HepG2 (cell line): ENCODE measurements around the gene ZXDC. TPM values are rescaled to one million over a fixed set of nuclear protein-coding genes. Genes with fewer than 3 reads are reported as not detected.

Experiments used
- ATAC-seq: fragments of 200-7000 bp; cut with Tn5 transposase; 3 replicates; pipeline ENCODE4 v1.9.1; 2020; ENCODE audit warnings: mild to moderate bottlenecking, moderate library complexity
- BruUV-seq: library from RNA; stranded (reverse); fragments of 400-500 nt; replicated peaks from 2 replicates; lab custom pipeline; 2021; lab: Mats Ljungman, UMichigan
- CTCF ChIA-PET: fragments of 300-600 bp; formaldehyde crosslinking; extraction: SDS; loops from one replicate; lab custom pipeline; 2021; ENCODE audit warnings: low total read pairs, inconsistent platforms, low intra/inter-chr PET ratio; lab: Yijun Ruan, JAX
- POLR2A ChIA-PET: fragments of 350-600 bp; sonication (Branson Sonifier 250); formaldehyde crosslinking; loops from one replicate; lab custom pipeline; 2020; ENCODE audit warnings: antibody characterized with exemption, inconsistent platforms; lab: Yijun Ruan, JAX
- DNase-seq: peaks from one replicate; pipeline ENCODE4 v3.0.0-alpha.2; 2015; ENCODE audit warnings: low spot score
- FAIRE-seq: peaks from 3 replicates; lab custom pipeline; 2011; peaks lifted over from hg19 to GRCh38; lab: Jason Lieb, UNC
- H2AFZ ChIP-seq: one replicate; pipeline ENCODE4 v1.6.1; 2011; ENCODE audit warnings: low read length, inconsistent platforms
- H3K27ac ChIP-seq: fragments of 300-600 bp; 3 replicates; pipeline ENCODE4 v1.8.0; 2011; ENCODE audit warnings: mixed run types, mild to moderate bottlenecking, mixed read lengths, low read length, inconsistent platforms; ENCODE audit not compliant: insufficient read depth; ENCODE audit errors: extremely low read length
- H3K27me3 ChIP-seq, 2 experiments: fragments of 200-600 bp in 1 of 2; 2 replicates in 1 of 2; 3 replicates in 1 of 2; pipeline versions ENCODE4 v1.6.0 to v1.8.0; 2011; ENCODE audit warnings: low read length in 2 of 2, mild to moderate bottlenecking in 2 of 2, moderate library complexity in 2 of 2, inconsistent platforms in 1 of 2; ENCODE audit not compliant: insufficient read depth in 2 of 2, control insufficient read depth in 1 of 2
- H3K36me3 ChIP-seq, 2 experiments: fragments of 200-600 bp in 1 of 2; replicated peaks in 1 of 2; 2 replicates in 1 of 2; 3 replicates in 1 of 2; pipeline versions ENCODE4 v1.5.1 to v1.8.0; 2011; ENCODE audit warnings: low read length in 2 of 2, inconsistent platforms in 1 of 2; ENCODE audit not compliant: insufficient read depth in 2 of 2, control insufficient read depth in 1 of 2
- H3K4me1 ChIP-seq: 2 replicates; pipeline ENCODE4 v1.5.1; 2012; ENCODE audit warnings: low read length, inconsistent platforms; ENCODE audit not compliant: insufficient read depth
- H3K4me2 ChIP-seq: 2 replicates; pipeline ENCODE4 v1.6.0; 2011; ENCODE audit warnings: low read depth, low read length, inconsistent platforms
- H3K4me3 ChIP-seq, 3 experiments: fragments of 200-600 bp in 1 of 3; sonication (generic), shearing (Covaris generic) in 1 of 3; replicated peaks in 1 of 3; 2 replicates each; pipeline ENCODE4 v1.5.1; 2011 to 2016; ENCODE audit warnings: low read length in 3 of 3, inconsistent platforms in 2 of 3, low read depth in 2 of 3, mild to moderate bottlenecking in 2 of 3, control low read depth in 1 of 3, mixed read lengths in 1 of 3; ENCODE audit not compliant: insufficient read depth in 1 of 3
- H3K79me2 ChIP-seq: one replicate; pipeline ENCODE4 v1.6.1; 2011; ENCODE audit warnings: low read length, inconsistent platforms; ENCODE audit not compliant: insufficient read depth
- H3K9ac ChIP-seq: 2 replicates; pipeline ENCODE4 v1.6.0; 2011; ENCODE audit warnings: mild to moderate bottlenecking, low read depth, low read length, inconsistent platforms; ENCODE audit not compliant: insufficient read depth
- H3K9me3 ChIP-seq: 2 replicates; pipeline ENCODE4 v1.5.1; 2012; ENCODE audit warnings: mild to moderate bottlenecking, low read length
- H4K20me1 ChIP-seq: 2 replicates; pipeline ENCODE4 v1.6.0; 2011; ENCODE audit warnings: inconsistent platforms, mild to moderate bottlenecking, low read length, moderate library complexity; ENCODE audit not compliant: insufficient read depth
- HOXA5 ChIP-seq: sonication (generic); formaldehyde crosslinking; IDR thresholded peaks from 2 replicates; pipeline ENCODE4 v1.4.0; 2020; ENCODE audit warnings: missing genetic modification reagents
- MNT ChIP-seq: fragments of 450-650 bp; IDR thresholded peaks from 2 replicates; pipeline ENCODE4 v1.6.1; 2016
- UBTF ChIP-seq: sonication (generic); formaldehyde crosslinking; IDR thresholded peaks from 2 replicates; pipeline ENCODE4 v1.4.0; 2020; ENCODE audit warnings: mild to moderate bottlenecking, missing genetic modification reagents
- ZBTB33 ChIP-seq: sonication (generic); formaldehyde crosslinking; IDR thresholded peaks from 2 replicates; pipeline ENCODE4 v1.4.0; 2020; ENCODE audit warnings: missing genetic modification reagents
- ZNF724P ChIP-seq: sonication (generic); formaldehyde crosslinking; IDR thresholded peaks from 2 replicates; pipeline ENCODE4 v1.8.0; 2022; ENCODE audit warnings: missing genetic modification reagents, borderline replicate concordance
- ZNF740 ChIP-seq: sonication (generic); formaldehyde crosslinking; IDR thresholded peaks from 2 replicates; pipeline ENCODE4 v1.4.0; 2020; ENCODE audit warnings: missing genetic modification reagents
- WGBS: methylation state at CpG from one replicate; pipeline ENCODE4 v1.1.6; 2017; ENCODE audit warnings: low lambda C conversion rate; 5-methylcytosine and 5-hydroxymethylcytosine counted together
- in situ Hi-C: cut with HindIII; loops from 2 replicates; pipeline ENCODE4 v1.10.0; 2017; ENCODE audit warnings: low pct_unique_long_range_greater_than_20kb; ENCODE audit not compliant: extremely low pct_ligation_motif_present
- intact Hi-C: fragments of 100-400 bp; cut with micrococcal nuclease; formaldehyde crosslinking; loops from one replicate; pipeline ENCODE4 v1.10.0; 2022; ENCODE audit not compliant: unreplicated experiment
- polyA plus RNA-seq, 8 experiments: library from polyadenylated mRNA; depleted of rRNA in 3 of 8; stranded (reverse) in 7 of 8; unstranded in 1 of 8; fragments of >200 nt; fragmentation: Illumina TruSeq in 4 of 8; extraction: Trizol in 4 of 8; gene quantifications; 2 replicates each; pipeline versions ENCODE4 v1.2.1 to v1.2.3, GENCODE V29; 2011 to 2016; ENCODE audit warnings: low read depth in 4 of 8, missing spikeins in 1 of 8, mixed read lengths in 1 of 8; ENCODE audit not compliant: insufficient read depth in 1 of 8
- total RNA-seq, 5 experiments: library from RNA; depleted of rRNA; stranded (reverse); fragments of >200 nt; fragmentation: Illumina TruSeq; extraction: Trizol; gene quantifications; 2 replicates each; pipeline ENCODE4 v1.2.3, GENCODE V29; 2016; ENCODE audit warnings: low read depth in 1 of 5

The ZXDC gene
- total and polyA plus RNA-seq, 2 of the 13 experiments (the other 11 are each of a cell fraction or from before 2014, with no cell fraction given), result 17.6 to 21.2 TPM

- BruUV-seq, result no TSS peak
- intact Hi-C loops, result no loop called here
- in situ Hi-C loops, result no loop called here
- no peaks in the 10 kb centered on the region for H3K27me3 ChIP-seq
- no peak overlapping the region for H3K4me2 ChIP-seq
- no peak for DNase-seq
- H3K36me3 ChIP-seq, result peaks cover 14 to 66% of the 10 kb centered on the region in 2 experiments; a peak in 4 of 5 replicates
- H3K4me1 ChIP-seq, result peaks cover 17% of the 10 kb centered on the region
- CTCF ChIA-PET, result no interaction called here
- no peak overlapping the region for H3K4me3 ChIP-seq
- H4K20me1 ChIP-seq, result 0 out of 2 replicates have a peak, but pooled peaks cover 3% of the 10 kb centered on the region
- WGBS, result 89% methylated on average over 9 of the region's 11 CpGs
- no peak overlapping the region for H3K9ac ChIP-seq
- no peaks in the 10 kb centered on the region for H3K9me3 ChIP-seq
- H3K79me2 ChIP-seq, result peaks cover 2% of the 10 kb centered on the region
- POLR2A ChIA-PET, result no interaction called here
- no peak overlapping the region for H2AFZ ChIP-seq
- no peak overlapping the region for H3K27ac ChIP-seq
- no peak for FAIRE-seq
- TF ChIP-seq MNT (no peak), HOXA5 (CRISPR knock-in tag) (no peak), ZNF740 (CRISPR knock-in tag) (no peak), ZNF724P (no peak), ZBTB33 (CRISPR knock-in tag) (no peak), UBTF (no peak)
- ATAC-seq, result no peak
Observed at GRCh38 chr3:126449621-126450051, 26.1 kb downstream of the ZXDC start.
